ENCODE measurements around the gene VSIG4.

DNA sequence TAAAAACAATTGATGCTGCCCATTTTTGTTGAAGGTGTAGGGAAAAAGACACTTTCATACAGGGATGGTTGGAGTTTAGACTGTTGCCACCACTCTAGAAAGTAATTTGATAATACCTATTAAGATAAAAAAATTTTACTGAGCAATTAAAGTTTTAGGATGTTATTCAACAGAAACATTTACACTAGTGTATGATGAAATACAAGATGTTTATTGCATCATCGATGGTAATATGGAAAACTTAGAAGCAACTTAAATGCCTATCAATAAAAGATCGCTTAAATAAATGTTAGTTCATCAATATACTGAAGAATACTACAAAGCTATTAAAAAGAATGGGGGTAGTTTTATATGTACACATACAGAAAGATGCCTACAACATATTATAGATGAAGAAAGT lies 9.2 kb upstream of the VSIG4 start:
- TF ChIP-seq KAT2A (conservative IDR thresholded peaks at IDR 0.05; ENCODE audit: control insufficient read depth, low read depth, low read length) (no peak), ZBTB40 (IDR thresholded peaks at IDR 0.05; ENCODE audit: borderline replicate concordance) (no peak), SIN3A (IDR thresholded peaks at IDR 0.05; ENCODE audit: low read depth, low read length) (no peak), ATF3 (IDR thresholded peaks at IDR 0.05; ENCODE audit: borderline replicate concordance, extremely low read depth, low read depth, low read length) (no peak), ZNF274 (IDR thresholded peaks at IDR 0.05; ENCODE audit: insufficient read depth, insufficient read length) (no peak), POLR2AphosphoS5 (IDR thresholded peaks at IDR 0.05; ENCODE audit: low read length) (no peak), CTCF (IDR thresholded peaks at IDR 0.05 in 2 of 3, conservative IDR thresholded peaks at IDR 0.05 in 1 of 3; ENCODE audit: control insufficient read depth in 2 of 3, extremely low read depth in 1 of 3, insufficient read depth in 1 of 3, low read depth in 3 of 3, low read length in 3 of 3) (no peak), NBN (IDR thresholded peaks at IDR 0.05) (no peak), ZZZ3 (IDR thresholded peaks at IDR 0.05; ENCODE audit: control insufficient read depth, insufficient read length, low read depth) (no peak), POLR2A (IDR thresholded peaks at IDR 0.05; ENCODE audit: low read depth, low read length) (no peak), TARDBP (IDR thresholded peaks at IDR 0.05; ENCODE audit: borderline replicate concordance) (no peak)

Measured in GM12878 (cell line).